OCI-M2 (cell line): ENCODE data around the gene UBAC2.
"Not testable (repeated sequence)": the region's sequence is repeated elsewhere in the genome, so short reads cannot be mapped to it uniquely, and the experiment has no call there.

ENCODE experiments used
- DNase-seq: peaks from one replicate; lab custom pipeline; 2025; ENCODE audit not compliant: unreplicated experiment; lab: John Stamatoyannopoulos, UW

Gene UBAC2

GRCh38 chr13:99407906-99408702, 207.4 kb downstream of the UBAC2 start:
- DNase-seq, result no peak

DNA sequence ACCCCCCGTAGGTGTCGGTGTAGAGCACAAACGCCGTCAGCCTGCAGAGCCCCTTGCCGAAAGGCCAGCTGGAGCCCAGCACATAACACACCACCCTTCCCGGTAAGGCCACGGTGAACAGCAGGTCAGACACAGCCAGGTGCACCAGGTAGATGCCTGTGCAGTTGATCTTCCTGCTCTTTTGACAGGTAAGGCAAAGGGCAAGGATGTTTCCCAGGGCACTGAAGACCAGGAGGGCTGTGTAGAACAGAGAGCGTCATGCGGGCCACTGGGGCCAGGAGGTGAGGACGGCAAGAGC, 208.0 kb downstream of the UBAC2 start:
- no peak for DNase-seq

GRCh38 chr13:99409461-99410083, 208.9 kb downstream of the UBAC2 start:
- DNase-seq, result not testable (repeated sequence)

GRCh38 chr13:99410646-99411475, 210.2 kb downstream of the UBAC2 start:
- not testable (repeated sequence) for DNase-seq

DNA sequence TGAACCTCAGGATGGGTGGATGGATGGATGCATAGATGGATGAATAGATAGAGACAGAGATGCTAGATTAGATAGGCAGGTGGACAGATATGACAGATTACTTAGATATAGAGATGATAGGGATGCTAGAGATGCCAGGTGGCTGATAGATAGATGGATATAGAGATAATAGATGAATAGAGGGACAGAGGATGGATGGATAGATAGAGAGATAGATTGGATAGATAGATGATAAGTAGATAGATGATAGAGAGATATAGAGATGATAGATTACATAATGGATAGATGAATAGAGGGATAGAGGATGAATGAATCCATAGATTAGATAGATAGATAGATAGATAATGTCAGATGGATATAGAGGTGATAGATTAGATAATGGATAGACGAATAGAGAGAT, 212.2 kb downstream of the UBAC2 start:
- no peak for DNase-seq

DNA sequence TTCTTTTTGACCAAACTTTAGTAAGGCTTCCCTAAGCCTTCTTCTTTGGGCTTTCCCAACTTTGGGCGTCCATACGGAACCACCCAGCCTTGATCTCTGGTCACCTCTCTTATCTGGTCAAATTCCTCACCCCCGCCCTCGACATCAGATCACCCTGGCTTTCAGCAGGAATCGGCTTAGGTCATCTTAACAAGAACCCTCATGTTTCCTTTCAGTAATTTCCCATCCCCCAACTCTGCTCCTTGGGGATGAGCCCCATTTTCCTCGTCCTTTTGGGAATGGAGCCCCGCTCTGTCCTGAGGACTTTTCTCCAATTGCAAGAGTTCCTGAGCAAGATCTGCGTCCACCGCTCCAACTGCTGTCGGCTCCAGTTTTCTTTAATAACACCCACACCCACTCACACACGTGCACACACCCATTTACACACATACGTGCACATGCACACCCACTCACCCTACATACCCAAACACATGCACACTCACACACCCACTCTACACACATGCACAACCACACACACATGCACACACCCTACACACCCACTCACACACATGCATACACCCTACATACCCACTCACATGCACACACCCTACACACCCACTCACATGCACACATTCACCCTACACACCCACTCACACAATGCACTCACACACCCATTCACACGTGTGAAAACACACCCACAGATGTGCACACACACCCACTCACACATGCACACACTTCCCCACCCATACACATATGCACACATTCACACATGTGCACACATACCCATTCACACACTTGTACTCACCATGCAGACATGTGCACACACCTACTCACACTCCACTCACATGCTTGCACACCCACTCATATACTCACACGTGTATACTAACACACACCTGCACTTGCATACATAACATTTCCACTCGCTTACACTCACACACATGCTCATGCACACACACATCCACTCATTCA, 213.7 kb downstream of the UBAC2 start:
- no peak for DNase-seq

- DNase-seq, result no peak
Observed at GRCh38 chr13:99415014-99415650, 214.5 kb downstream of the UBAC2 start.

DNA sequence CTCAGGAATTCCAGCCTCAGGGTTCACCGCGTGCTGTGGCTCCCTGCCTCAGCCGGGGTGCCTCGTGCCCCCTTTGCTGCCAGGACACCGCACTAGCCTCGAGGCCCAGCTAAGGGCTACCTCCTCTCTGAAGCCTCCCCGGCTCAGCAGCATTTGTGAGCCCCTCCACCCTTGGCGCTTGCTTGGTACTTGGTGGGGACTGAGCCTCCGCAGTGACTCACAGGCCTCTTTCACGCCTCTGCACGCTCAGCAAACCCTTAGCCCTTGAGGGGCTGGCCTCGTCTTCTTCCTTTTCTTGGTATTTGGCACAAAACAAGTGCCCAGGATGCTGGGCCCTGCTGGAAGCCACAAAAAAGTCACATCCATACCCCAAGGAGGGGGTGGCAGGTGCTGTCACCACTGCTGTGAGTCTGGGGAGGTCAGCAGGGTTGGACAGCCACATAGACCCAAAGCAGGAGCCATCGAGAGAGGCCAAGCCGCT, 215.2 kb downstream of the UBAC2 start:
- DNase-seq, result no peak

GRCh38 chr13:99416411-99417121, 215.9 kb downstream of the UBAC2 start:
- no peak for DNase-seq

- DNase-seq, result no peak
Observed at GRCh38 chr13:99417201-99418102, 216.8 kb downstream of the UBAC2 start.

- DNase-seq, result no peak
Observed at GRCh38 chr13:99418103-99418842, 217.6 kb downstream of the UBAC2 start.

- DNase-seq, result no peak
Observed at GRCh38 chr13:99418843-99419140, 218.1 kb downstream of the UBAC2 start.

DNA sequence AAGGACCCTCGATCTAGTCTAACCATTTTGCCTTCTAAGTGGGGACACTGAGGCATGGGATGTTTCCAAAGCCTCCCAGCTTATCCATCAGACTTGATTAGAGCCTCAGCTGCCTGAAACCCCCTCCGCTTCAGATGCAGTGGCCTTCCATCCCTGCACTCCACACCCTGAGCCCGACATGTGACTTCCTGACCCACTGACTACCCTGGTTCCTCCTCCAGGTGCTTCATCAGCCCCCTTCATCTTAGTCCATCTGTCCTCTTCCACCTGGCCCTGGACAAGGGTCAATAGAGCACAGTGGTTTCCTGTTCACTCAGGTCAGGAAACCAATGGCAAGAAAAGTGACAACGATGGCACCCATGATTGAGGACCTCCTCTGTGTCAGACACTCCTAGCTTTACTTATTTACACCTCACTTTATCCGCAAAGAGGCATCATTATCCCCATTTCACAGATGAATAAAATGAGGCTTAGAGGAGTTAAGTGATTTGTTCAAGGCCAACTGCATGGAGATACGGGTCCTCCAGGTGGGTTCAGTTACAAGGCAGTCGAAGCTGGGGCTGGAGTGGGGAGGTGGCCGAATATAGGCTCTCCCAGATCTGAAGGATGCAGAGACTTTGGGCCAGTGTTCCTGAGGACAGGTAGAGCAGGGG, 219.1 kb downstream of the UBAC2 start:
- DNase-seq, result no peak

DNA sequence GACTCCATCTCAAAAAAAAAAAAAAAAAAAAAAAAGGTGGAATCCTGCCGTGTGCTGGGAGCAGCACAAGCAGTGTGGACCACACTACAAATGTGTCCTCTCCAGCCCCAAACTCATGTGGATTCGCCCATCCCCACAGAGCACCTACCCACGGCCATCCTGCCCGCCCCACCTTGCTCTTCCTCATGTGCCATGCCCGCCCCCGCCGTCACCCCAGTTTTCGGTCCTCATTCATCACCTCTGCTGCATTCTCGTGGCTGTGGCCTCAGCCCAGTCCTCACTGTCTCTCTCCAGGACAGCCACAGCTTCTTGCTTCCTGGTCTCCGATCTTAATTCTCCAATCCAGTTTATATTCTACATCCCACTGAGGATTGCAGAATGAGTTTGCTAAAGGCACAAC, 220.6 kb downstream of the UBAC2 start:
- DNase-seq, result no peak

DNA sequence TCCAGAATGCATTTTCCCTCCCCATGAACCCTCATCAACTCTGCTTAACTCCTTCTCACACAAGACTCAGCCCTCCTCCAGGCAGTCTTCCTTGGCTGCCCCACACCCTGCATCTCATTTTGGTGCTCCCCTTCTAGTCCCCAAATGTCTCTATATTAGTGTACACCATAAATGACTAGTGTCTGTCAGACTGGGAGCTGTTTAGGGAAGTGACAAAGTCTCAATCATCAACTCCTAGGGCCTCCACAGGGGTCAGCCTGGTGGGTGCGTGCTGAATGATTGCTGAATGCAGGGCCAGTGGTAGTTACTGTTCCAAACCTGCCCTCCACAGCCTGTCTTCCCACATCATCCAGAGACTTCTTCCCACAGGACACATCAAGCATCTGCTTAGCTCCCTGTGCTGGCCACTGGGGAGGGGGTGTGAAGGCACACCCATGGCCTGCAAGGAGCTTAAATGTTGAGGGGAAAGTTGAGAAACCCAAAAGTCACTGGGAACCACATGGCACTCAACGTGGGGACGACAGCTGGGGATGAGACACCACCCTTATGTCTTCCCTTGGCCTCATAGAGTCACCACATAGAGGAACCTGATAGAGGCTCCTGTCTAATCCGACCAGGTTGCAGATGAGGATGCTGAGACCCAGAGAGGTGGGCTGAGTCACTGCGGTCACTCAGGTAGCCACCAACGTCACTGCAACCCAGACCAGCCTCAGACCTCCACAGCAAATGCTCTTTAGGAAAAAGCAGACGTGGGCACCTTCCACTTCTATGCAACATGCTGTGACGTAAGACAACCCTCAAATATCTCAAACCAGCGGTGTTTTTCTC, 221.3 kb downstream of the UBAC2 start:
- no peak for DNase-seq

DNA sequence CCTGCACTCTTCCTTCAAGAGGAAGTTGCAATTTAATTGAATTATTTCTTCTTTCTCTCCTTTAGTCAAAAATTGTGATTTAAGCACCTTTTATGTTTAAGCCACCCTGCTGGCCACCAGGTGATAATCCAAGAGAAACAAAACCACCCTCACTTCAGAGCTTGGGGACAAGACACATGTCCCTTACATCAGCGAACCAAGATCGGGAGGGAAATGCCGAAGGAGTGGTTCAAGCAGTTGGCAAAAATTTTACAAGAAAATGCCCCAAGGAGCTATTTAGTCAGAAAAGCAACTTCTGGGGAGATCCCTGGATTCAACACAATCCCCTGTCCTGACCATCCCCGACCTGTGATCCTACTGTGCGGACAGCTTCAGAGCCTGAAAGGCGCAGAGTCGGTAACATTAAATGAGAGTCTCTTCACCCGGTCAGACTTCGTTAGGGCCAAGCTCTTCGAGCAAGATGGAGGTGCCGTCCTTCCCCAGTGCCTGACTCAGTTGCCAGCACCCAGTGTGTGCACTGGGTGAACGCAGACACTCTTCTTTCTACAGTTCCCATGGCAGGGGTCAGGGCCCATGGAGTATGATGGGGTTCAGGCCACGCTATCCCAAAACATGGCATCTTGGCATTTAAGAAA, 222.0 kb downstream of the UBAC2 start:
- DNase-seq, result no peak
